ENCODE data around the gene ZNF846.
A peak's percentile ranks its signal among the peaks of the same experiment; 100 is the strongest.
"Not testable (repeated sequence)": the region's sequence is repeated elsewhere in the genome, so short reads cannot be mapped to it uniquely, and the experiment has no call there.

Gene ZNF846

DNA sequence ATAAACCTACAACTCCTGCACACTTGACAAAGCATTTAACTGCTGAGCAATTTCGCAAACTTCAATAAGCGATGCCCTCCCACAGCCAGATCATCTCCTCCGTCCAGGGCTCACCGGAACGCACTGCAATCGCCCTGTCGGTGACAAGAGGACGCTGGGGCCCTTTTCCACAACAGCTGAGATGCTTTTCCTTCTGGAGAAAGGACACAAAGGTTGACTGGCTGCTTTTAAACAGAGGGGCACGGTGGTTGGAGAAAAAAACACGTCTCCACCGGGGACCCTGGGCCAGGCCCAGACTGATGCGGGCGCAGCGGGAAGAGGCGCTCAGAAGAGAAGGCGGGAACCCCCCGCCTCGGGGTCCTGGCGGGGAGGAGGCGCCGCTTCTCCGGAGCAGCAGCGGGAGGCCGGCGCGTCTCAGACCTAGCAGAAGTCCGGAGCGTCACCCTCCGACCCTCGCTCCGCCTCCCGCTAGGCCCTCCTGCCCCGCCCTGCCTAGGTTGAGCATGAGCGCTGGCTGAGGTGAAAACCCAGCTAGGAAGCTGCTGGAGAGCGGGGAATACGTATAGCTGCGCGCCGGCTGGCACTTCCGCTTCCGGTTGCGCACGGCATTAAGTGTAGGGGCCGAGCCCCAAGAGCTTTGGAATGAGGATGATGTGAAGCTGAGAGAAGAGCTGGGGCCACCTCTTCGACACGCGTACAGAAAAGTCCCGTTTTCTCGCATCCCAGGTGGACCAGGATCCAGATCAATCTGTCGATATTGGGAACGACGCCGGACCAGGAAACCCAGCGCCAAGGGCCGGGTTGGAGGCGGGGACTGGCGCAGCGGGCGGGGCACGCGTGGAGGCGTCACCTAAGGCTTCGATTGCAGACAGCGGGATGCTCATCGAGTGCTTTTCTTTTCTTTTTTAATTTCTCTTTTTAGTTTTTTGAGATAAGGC, at the start of gene ZNF846:
ZNF846 (minus strand) TSS at position 564 of the 938 bp plus-strand sequence. CDS start 3,788 bp downstream, outside the sequence.
- peak; percentile 86 to 92 (median 88) for DNase-seq

- DNase-seq = no peak
Measured at GRCh38 chr19:9818175-9818733, 49.7 kb upstream of the ZNF846 start.

- DNase-seq = no peak
Measured at GRCh38 chr19:9811139-9811538, 42.6 kb upstream of the ZNF846 start.

- DNase-seq = peak in 5 of 6 experiments; percentile 10 to 68 (median 58)
Measured at GRCh38 chr19:9808855-9809824, 40.6 kb upstream of the ZNF846 start.

DNA sequence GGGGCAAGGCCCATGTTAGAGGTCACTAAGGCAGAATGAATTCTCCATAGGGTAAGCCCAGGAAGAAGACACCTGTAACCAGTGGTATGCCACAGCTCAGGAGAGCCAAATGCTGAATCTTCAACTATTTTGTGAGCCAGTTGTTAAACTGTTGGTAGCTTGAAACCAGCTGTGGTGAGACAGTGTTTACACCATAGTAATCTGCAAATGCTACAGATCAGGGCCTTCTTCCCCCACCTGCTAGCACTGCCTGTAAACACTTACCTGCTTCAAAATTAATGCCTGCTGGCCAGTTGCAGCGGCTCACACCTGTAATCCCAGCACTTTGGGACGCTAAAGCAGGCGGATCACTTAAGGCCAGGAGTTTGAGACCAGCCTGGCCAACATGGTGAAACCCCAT, 38.3 kb upstream of the ZNF846 start:
- no peak for DNase-seq

GRCh38 chr19:9801976-9802375, 33.4 kb upstream of the ZNF846 start:
- no peak for DNase-seq

DNA sequence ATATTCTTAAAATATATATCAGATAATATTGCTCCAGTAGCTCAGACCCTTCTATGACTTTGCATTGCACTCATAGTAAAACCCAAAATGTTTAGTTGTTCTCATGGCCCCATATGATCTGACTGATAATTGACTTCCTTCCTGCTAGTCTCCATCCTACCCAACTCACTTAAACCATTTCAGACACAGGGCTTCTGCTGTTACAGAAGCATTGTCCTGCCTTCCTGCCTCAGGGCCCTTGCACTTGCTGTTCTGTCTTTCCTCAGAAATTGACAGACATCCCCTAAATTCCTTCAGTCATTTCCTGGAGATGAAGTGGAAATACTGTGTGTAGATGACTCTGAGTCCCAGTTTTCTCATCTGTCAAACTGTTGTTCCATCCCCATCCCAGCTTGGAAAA, 30.6 kb upstream of the ZNF846 start:
- DNase-seq = no peak

- DNase-seq = no peak
Measured at GRCh38 chr19:9797871-9798270, 29.3 kb upstream of the ZNF846 start.

- peak; percentile 66 to 89 (median 84) for DNase-seq
Measured at GRCh38 chr19:9796113-9796773, 27.7 kb upstream of the ZNF846 start.

- DNase-seq = peak in 3 of 6 experiments; percentile 42 to 69 (median 69)
Measured at GRCh38 chr19:9793071-9793591, 24.6 kb upstream of the ZNF846 start.

DNA sequence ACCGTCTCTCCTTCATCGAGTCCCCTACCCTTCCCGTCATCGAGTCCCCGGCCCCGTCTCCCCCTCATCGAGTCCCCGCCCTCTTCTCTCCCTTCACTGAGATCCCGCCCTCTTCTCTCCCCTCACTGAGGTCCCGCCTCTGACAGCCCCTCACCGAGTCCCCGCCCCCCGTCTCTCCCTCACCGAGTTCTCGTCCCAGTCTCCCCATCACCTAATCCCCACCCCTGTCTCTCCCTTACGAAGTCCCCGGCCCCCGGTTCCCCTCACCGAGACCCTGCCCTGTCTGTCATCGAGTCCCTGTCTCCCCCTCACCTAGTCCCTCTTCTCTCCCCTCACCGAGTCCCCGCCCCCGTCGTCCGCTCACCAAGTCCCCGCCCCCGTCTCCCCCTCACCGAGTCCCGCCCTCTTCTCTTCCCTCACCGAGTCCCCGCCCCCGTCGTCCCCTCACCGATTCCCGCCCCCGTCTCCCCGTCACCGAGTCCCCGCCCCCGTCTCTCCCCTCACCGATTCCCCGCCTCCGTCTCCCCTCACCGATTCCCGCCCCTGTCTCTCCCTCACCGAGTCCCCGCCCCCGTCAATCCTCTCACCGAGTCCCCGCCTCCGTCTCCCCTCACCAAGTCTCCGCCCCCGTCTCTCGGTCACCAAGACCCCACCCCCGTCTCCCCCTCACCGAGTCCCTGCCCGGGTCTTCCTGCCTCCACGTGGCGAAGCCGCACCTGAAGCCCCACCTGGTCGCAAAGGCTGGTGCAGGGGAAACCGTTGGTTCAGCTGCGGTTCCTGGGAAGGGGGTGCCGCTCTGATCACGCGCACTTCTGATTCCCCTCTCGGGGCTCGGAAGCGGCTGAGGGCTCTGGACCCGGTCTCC, 23.9 kb upstream of the ZNF846 start:
- peak; percentile 93 to 99 (median 98) for DNase-seq

- peak; percentile 93 to 100 (median 97) for DNase-seq
Measured at GRCh38 chr19:9791552-9792205, 23.1 kb upstream of the ZNF846 start.

- not testable (repeated sequence) for DNase-seq
Measured at GRCh38 chr19:9791073-9791367, 22.5 kb upstream of the ZNF846 start.

DNA sequence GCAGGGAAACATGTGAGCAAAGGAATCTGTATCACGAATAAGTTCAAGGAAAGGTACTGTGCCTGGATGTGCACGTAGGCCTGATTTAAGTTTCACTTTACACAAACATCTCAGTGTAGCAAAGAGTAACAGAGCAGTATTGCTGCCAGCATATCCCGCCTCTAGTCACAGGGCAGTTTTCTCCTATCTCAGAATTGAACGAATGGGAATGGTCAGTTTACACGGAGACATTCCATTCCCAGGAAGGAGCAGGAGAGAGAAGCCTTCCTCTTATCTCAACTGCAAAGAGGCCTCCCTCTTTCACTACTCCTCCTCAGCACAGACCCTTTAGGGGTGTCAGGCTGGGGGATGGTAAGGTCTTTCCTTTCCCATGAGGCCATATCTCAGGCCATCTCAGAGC, 21.0 kb upstream of the ZNF846 start:
- not testable (repeated sequence) for DNase-seq

GRCh38 chr19:9789066-9789465, 20.5 kb upstream of the ZNF846 start:
- DNase-seq = no peak

DNA sequence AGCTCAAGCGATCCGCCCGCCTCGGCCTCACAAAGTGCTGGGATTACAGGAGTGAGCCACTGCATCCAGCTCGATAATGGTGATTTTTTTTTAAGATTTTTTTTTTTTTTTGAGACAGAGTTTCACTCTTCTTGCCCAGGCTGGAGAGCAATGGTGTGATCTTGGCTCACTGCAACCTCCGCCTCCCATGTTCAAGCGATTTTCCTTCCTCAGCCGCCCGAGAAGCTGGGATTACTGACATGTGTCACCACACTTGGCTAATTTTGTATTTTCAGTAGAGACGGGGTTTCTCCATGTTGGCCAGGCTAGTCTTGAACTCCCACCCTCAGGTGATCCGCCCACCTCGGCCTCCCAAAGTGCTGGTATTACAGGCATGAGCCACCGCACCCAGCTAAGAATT, 20.1 kb upstream of the ZNF846 start:
- DNase-seq = not testable (repeated sequence)

- no peak for DNase-seq
Measured at GRCh38 chr19:9786819-9787218, 18.3 kb upstream of the ZNF846 start.

DNA sequence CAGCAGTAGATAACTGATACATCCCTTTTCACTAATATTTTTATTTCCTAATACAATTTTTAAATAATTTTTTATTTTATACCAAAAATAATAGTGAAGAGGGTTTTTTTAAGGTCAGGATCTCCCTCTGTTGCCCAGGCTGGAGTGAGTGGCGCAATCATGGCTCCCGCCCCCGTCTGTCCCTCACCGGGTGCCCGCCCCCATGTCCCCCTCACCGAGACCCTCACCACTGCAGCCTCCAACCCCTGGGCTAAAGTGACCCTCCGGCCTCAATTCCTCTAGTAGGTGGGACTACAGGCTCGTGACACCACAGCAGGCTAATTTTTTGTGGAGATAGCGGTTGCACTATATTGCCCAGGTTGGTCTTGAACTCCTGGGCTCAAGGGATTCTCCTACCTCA, 17.8 kb upstream of the ZNF846 start:
- DNase-seq = no peak

DNA sequence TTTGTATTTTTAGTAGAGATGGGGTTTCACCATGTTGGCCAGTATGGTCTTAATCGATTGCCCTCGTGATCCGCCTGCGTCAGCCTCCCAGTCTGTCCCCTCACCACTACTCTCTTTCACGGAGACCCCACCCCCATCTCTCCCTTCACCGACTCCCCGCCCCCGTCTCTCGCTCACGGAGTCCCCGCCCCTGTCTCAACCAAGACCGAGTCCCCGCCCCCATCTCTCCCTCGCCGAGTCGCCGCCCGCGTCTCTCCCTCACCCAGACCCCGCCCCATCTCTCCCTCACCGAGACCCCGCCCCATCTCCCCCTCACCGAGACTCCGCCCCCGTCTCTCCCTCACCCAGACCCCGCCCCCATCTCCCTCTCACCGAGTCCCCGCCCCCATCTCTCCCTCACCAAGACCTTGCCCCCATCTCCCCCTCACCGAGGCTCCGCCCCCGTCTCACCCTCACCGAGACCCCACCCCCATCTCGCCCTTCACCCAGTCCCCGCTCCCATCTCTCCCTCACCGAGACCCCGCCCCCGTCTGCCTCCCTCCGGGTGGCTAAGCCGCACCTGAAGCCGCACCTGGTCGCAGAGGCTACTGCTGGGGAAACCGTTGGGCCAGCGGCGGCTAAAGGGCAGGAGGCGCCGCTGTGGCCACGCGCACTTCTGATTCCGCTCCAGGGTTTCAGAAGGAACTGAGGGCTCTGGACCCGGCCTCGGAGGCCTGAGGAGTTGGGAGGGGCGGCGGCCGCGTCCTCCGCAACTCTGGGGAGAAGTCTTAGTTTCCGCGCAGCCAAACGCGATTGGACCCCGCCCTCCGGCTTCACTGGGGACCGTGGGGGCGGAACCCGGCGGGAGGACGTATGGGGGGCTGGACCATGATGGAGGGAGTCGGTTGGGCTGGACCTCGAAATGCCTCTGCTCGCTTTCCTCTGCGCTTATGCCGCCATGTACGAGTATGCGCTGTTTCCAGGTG, 17.1 kb upstream of the ZNF846 start:
- peak; percentile 95 to 99 (median 98) for DNase-seq

GRCh38 chr19:9784163-9784496, 15.6 kb upstream of the ZNF846 start:
- DNase-seq = not testable (repeated sequence)
